ENCODE data around the gene JPT2.

JPT2 gene

GRCh38 chr16:1653023-1653422 is 25.1 kb upstream of the JPT2 start:
- DNase-seq = no peak

GRCh38 chr16:1654505-1655268 is 23.4 kb upstream of the JPT2 start:
- DNase-seq = no peak

GRCh38 chr16:1655269-1655807 is 22.7 kb upstream of the JPT2 start:
- DNase-seq = no peak

- no peak for DNase-seq
Observed at GRCh38 chr16:1655909-1656807, 21.9 kb upstream of the JPT2 start.

GRCh38 chr16:1656808-1657617 is 21.1 kb upstream of the JPT2 start:
- DNase-seq = no peak

- no peak for DNase-seq
Observed at GRCh38 chr16:1657841-1658240, 20.2 kb upstream of the JPT2 start.

GRCh38 chr16:1659031-1659430 is 19.0 kb upstream of the JPT2 start:
- DNase-seq = no peak

GRCh38 chr16:1661826-1662225 is 16.3 kb upstream of the JPT2 start:
- DNase-seq = no peak

GRCh38 chr16:1662543-1662942 is 15.5 kb upstream of the JPT2 start:
- DNase-seq = no peak

GRCh38 chr16:1665829-1666228 is 12.2 kb upstream of the JPT2 start:
- no peak for DNase-seq

- no peak for DNase-seq
Observed at GRCh38 chr16:1666316-1666715, 11.8 kb upstream of the JPT2 start.

- DNase-seq = no peak
Observed at GRCh38 chr16:1667271-1667670, 10.8 kb upstream of the JPT2 start.

- no peak for DNase-seq
Observed at GRCh38 chr16:1667916-1668315, 10.2 kb upstream of the JPT2 start.

GRCh38 chr16:1668612-1669319 is 9.3 kb upstream of the JPT2 start:
- no peak for DNase-seq

- no peak for DNase-seq
Observed at GRCh38 chr16:1669698-1670097, 8.4 kb upstream of the JPT2 start.

GRCh38 chr16:1670371-1670770 is 7.7 kb upstream of the JPT2 start:
- no peak for DNase-seq

GRCh38 chr16:1670866-1671265 is 7.2 kb upstream of the JPT2 start:
- no peak for DNase-seq

GRCh38 chr16:1673424-1674151 is 4.5 kb upstream of the JPT2 start:
- no peak for DNase-seq

- no peak for DNase-seq
Observed at GRCh38 chr16:1674306-1674705, 3.8 kb upstream of the JPT2 start.

- no peak for DNase-seq
Observed at GRCh38 chr16:1674751-1675664, 3.1 kb upstream of the JPT2 start.

GRCh38 chr16:1676661-1677060 is 1.4 kb upstream of the JPT2 start:
- DNase-seq = no peak

All from NCI-H146 (cell line).